ENCODE measurements around the gene PRDX2. TPM values are rescaled to one million over a fixed set of nuclear protein-coding genes. Genes with fewer than 3 reads are reported as not detected.
"Not testable (repeated sequence)": the region's sequence is repeated elsewhere in the genome, so short reads cannot be mapped to it uniquely, and the experiment has no call there.

Gene PRDX2
- total RNA-seq, 2 experiments from 2014 or later, result 234 to 240 TPM

GRCh38 chr19:12806242-12807081, 4.9 kb upstream of the PRDX2 start, which contains the start of gene RNASEH2A:
RNASEH2A (plus strand) TSS chr19:12806584; CDS start chr19:12806674, 90 bp downstream.
- Mint-ChIP-seq H3K4me3 (peak within 1 kb of the TSS; percentile 95), H3K27ac (peak within 1 kb of the TSS; percentile 83), H3K27me3 (no peaks in the 10 kb centered on the region), H3K4me1 (peaks cover 32% of the 10 kb centered on the region), H3K36me3 (ENCODE audit: low read depth) (peaks cover 24% of the 10 kb centered on the region), H3K9me3 (no peaks in the 10 kb centered on the region)
- CTCF ChIA-PET, result interaction anchor here (0.6 to 2.9 kb wide), 12 partner anchors 9 to 192 kb away, joined by 3 to 16 read pairs (median 3); partner anchors contain the start of genes JUNB and RTBDN
- POLR2A ChIA-PET, result interaction anchor here (0.5 to 2.1 kb wide), 12 partner anchors 11 to 207 kb away, joined by 3 to 14 read pairs (median 4); partner anchors contain the start of genes GET3, JUNB and TRIR
- DNase-seq, result peak; percentile 92

- Mint-ChIP-seq H3K4me3 (no peak overlapping the region), H3K4me1 (peaks cover 47% of the 10 kb centered on the region), H3K27ac (no peak overlapping the region), H3K27me3 (no peaks in the 10 kb centered on the region), H3K9me3 (no peaks in the 10 kb centered on the region), H3K36me3 (ENCODE audit: low read depth) (peaks cover 31% of the 10 kb centered on the region)
- DNase-seq, result no peak
- ChIA-PET POLR2A (interaction anchor here (0.9 to 14.7 kb wide), 4 partner anchors 9 to 70 kb away, joined by 3 to 574 read pairs (median 36); partner anchors contain the start of genes HOOK2, JUNB and TRIR), CTCF (interaction anchor here (1.6 to 13.9 kb wide), 2 partner anchors 26 to 41 kb away, joined by 5 to 419 read pairs; no protein-coding TSS in a partner anchor)
Observed at GRCh38 chr19:12804051-12804450, 2.5 kb upstream of the PRDX2 start.

- peaks cover 43% of the 10 kb centered on the region for H3K4me1 Mint-ChIP-seq
- H3K36me3 Mint-ChIP-seq (ENCODE audit: low read depth), result peaks cover 27% of the 10 kb centered on the region
- no peak for DNase-seq
- H3K4me3 Mint-ChIP-seq, result peak overlapping the region; percentile 87
- no peaks in the 10 kb centered on the region for H3K9me3 Mint-ChIP-seq
- no peaks in the 10 kb centered on the region for H3K27me3 Mint-ChIP-seq
- POLR2A ChIA-PET, result interaction anchor here (0.7 to 14.7 kb wide), 8 partner anchors 10 to 135 kb away, joined by 3 to 574 read pairs (median 6); partner anchors contain the start of genes GET3, HOOK2, JUNB and TRIR
- CTCF ChIA-PET, result interaction anchor here (0.7 to 13.9 kb wide), 6 partner anchors 11 to 83 kb away, joined by 3 to 419 read pairs (median 4); partner anchors contain the start of gene JUNB
- peak overlapping the region; percentile 18 for H3K27ac Mint-ChIP-seq
Observed at GRCh38 chr19:12802267-12803106, 887 bp upstream of the PRDX2 start.

- Mint-ChIP-seq H3K27ac (peak overlapping the region; percentile 64), H3K36me3 (ENCODE audit: low read depth) (peaks cover 25% of the 10 kb centered on the region), H3K4me1 (peaks cover 37% of the 10 kb centered on the region), H3K4me3 (peak overlapping the region; percentile 87), H3K27me3 (no peaks in the 10 kb centered on the region), H3K9me3 (no peaks in the 10 kb centered on the region)
- peak; percentile 34 for DNase-seq
- ChIA-PET CTCF (interaction anchor here (1.4 to 13.9 kb wide), 3 partner anchors 24 to 46 kb away, joined by 5 to 419 read pairs (median 183); no protein-coding TSS in a partner anchor), POLR2A (interaction anchor here (0.7 to 14.7 kb wide), 8 partner anchors 9 to 137 kb away, joined by 3 to 574 read pairs (median 6); partner anchors contain the start of genes CALR, HOOK2, JUNB and TRIR)
Observed at GRCh38 chr19:12800923-12801465, 606 bp downstream of the PRDX2 start.

- no peaks in the 10 kb centered on the region for H3K27me3 Mint-ChIP-seq
- ChIA-PET POLR2A (interaction anchor here (0.7 to 14.7 kb wide), 7 partner anchors 8 to 137 kb away, joined by 3 to 574 read pairs (median 9); partner anchors contain the start of genes CALR, HOOK2, JUNB and TRIR), CTCF (interaction anchor here (1.4 to 13.9 kb wide), 4 partner anchors 23 to 48 kb away, joined by 5 to 419 read pairs (median 94); no protein-coding TSS in a partner anchor)
- peak overlapping the region; percentile 50 for H3K27ac Mint-ChIP-seq
- peaks cover 40% of the 10 kb centered on the region for H3K4me1 Mint-ChIP-seq
- no peak for DNase-seq
- H3K9me3 Mint-ChIP-seq, result no peaks in the 10 kb centered on the region
- peak overlapping the region; percentile 87 for H3K4me3 Mint-ChIP-seq
- H3K36me3 Mint-ChIP-seq (ENCODE audit: low read depth), result peaks cover 25% of the 10 kb centered on the region
Observed at GRCh38 chr19:12800466-12800770, 1.2 kb downstream of the PRDX2 start.

GRCh38 chr19:12799742-12800465, 1.7 kb downstream of the PRDX2 start:
- POLR2A ChIA-PET, result interaction anchor here (1.0 to 14.7 kb wide), 6 partner anchors 8 to 85 kb away, joined by 3 to 574 read pairs (median 12); partner anchors contain the start of genes HOOK2, JUNB and TRIR
- H3K27me3 Mint-ChIP-seq, result no peaks in the 10 kb centered on the region
- DNase-seq, result no peak

GRCh38 chr19:12797607-12798006, 4.0 kb downstream of the PRDX2 start:
- Mint-ChIP-seq H3K4me1 (peaks cover 49% of the 10 kb centered on the region), H3K36me3 (ENCODE audit: low read depth) (peaks cover 33% of the 10 kb centered on the region)
- not testable (repeated sequence) for H3K9me3 Mint-ChIP-seq, H3K27ac Mint-ChIP-seq, DNase-seq, H3K27me3 Mint-ChIP-seq, H3K4me3 Mint-ChIP-seq
- POLR2A ChIA-PET, result interaction anchor here (14.7 kb wide), 1 partner anchor 21 kb away, joined by 574 read pairs; the partner anchor contains the start of gene HOOK2
- CTCF ChIA-PET, result interaction anchor here (0.6 to 13.9 kb wide), 8 partner anchors 9 to 101 kb away, joined by 3 to 419 read pairs (median 6); partner anchors contain the start of genes HOOK2 and RNASEH2A

More at GRCh38 chr19:12799742-12800465, 1.7 kb downstream of the PRDX2 start:
- CTCF ChIA-PET, result interaction anchor here (0.6 to 13.9 kb wide), 7 partner anchors 22 to 170 kb away, joined by 3 to 419 read pairs (median 5); no protein-coding TSS in a partner anchor
- H3K36me3 Mint-ChIP-seq (ENCODE audit: low read depth), result peaks cover 25% of the 10 kb centered on the region
- H3K9me3 Mint-ChIP-seq, result no peaks in the 10 kb centered on the region
- peak overlapping the region; percentile 24 for H3K4me3 Mint-ChIP-seq
- no peak overlapping the region for H3K27ac Mint-ChIP-seq
- peaks cover 40% of the 10 kb centered on the region for H3K4me1 Mint-ChIP-seq

- Mint-ChIP-seq H3K4me3 (no peak overlapping the region), H3K4me1 (peaks cover 44% of the 10 kb centered on the region), H3K9me3 (no peaks in the 10 kb centered on the region), H3K27me3 (no peaks in the 10 kb centered on the region), H3K36me3 (ENCODE audit: low read depth) (peaks cover 36% of the 10 kb centered on the region), H3K27ac (no peak overlapping the region)
- CTCF ChIA-PET, result interaction anchor here (0.6 to 13.9 kb wide), 8 partner anchors 9 to 100 kb away, joined by 3 to 419 read pairs (median 6); partner anchors contain the start of genes HOOK2 and RNASEH2A
- no peak for DNase-seq
- POLR2A ChIA-PET, result interaction anchor here (1.0 to 14.7 kb wide), 2 partner anchors 16 to 21 kb away, joined by 3 to 574 read pairs; partner anchors contain the start of gene HOOK2
Observed at GRCh38 chr19:12797141-12797587, 4.4 kb downstream of the PRDX2 start.

GRCh38 chr19:12796146-12797071, 5.2 kb downstream of the PRDX2 start:
- Mint-ChIP-seq H3K4me1 (peaks cover 41% of the 10 kb centered on the region), H3K9me3 (no peaks in the 10 kb centered on the region), H3K27me3 (no peaks in the 10 kb centered on the region), H3K27ac (peak overlapping the region; percentile 84), H3K36me3 (ENCODE audit: low read depth) (peaks cover 36% of the 10 kb centered on the region), H3K4me3 (peak overlapping the region; percentile 64)
- POLR2A ChIA-PET, result interaction anchor here (0.9 to 14.7 kb wide), 14 partner anchors 9 to 98 kb away, joined by 3 to 574 read pairs (median 4); partner anchors contain the start of genes GET3, HOOK2, RNASEH2A and TRIR
- DNase-seq, result peak; percentile 81
- CTCF ChIA-PET, result interaction anchor here (0.6 to 13.9 kb wide), 23 partner anchors 9 to 186 kb away, joined by 3 to 419 read pairs (median 5); partner anchors contain the start of genes HOOK2, RNASEH2A, TNPO2 and TRIR

GRCh38 chr19:12794971-12795381, 6.6 kb downstream of the PRDX2 start:
- H3K4me1 Mint-ChIP-seq, result peaks cover 39% of the 10 kb centered on the region
- peak overlapping the region; percentile 74 for H3K4me3 Mint-ChIP-seq
- H3K36me3 Mint-ChIP-seq (ENCODE audit: low read depth), result peaks cover 23% of the 10 kb centered on the region
- peak overlapping the region; percentile 92 for H3K27ac Mint-ChIP-seq
- CTCF ChIA-PET, result interaction anchor here (0.7 to 13.9 kb wide), 9 partner anchors 13 to 184 kb away, joined by 3 to 419 read pairs (median 5); partner anchors contain the start of genes HOOK2, ZNF490 and ZNF791
- POLR2A ChIA-PET, result interaction anchor here (0.7 to 14.7 kb wide), 13 partner anchors 7 to 113 kb away, joined by 3 to 574 read pairs (median 7); partner anchors contain the start of genes DHPS, GET3, HOOK2 and RNASEH2A
- H3K27me3 Mint-ChIP-seq, result no peaks in the 10 kb centered on the region
- no peaks in the 10 kb centered on the region for H3K9me3 Mint-ChIP-seq
- DNase-seq, result no peak
